ENCODE data around the gene TYMP.
"Not testable (repeated sequence)": the region's sequence is repeated elsewhere in the genome, so short reads cannot be mapped to it uniquely, and the experiment has no call there.

Gene TYMP

GRCh38 chr22:50524676-50525103 lies 5.1 kb downstream of the TYMP start:
- DNase-seq (ENCODE audit: low read depth) = no peak

- DNase-seq (ENCODE audit: low read depth) = no peak
These were observed 5.8 kb downstream of the TYMP start for GRCh38 chr22:50523806-50524675.

GRCh38 chr22:50523458-50523805 lies 6.4 kb downstream of the TYMP start:
- no peak for DNase-seq (ENCODE audit: low read depth)

- DNase-seq (ENCODE audit: low read depth) = no peak
These were observed 6.9 kb downstream of the TYMP start for GRCh38 chr22:50522806-50523438.

GRCh38 chr22:50522208-50522805 lies 7.5 kb downstream of the TYMP start:
- no peak for DNase-seq (ENCODE audit: low read depth)

GRCh38 chr22:50521710-50522109 lies 8.1 kb downstream of the TYMP start:
- no peak for DNase-seq (ENCODE audit: low read depth)

- DNase-seq (ENCODE audit: low read depth) = no peak
These were observed 8.9 kb downstream of the TYMP start for GRCh38 chr22:50520826-50521453.

- not testable (repeated sequence) for DNase-seq (ENCODE audit: low read depth)
These were observed 9.6 kb downstream of the TYMP start for GRCh38 chr22:50520184-50520583.

GRCh38 chr22:50519151-50519550 lies 10.7 kb downstream of the TYMP start:
- DNase-seq (ENCODE audit: low read depth) = no peak

- DNase-seq (ENCODE audit: low read depth) = no peak
These were observed 11.2 kb downstream of the TYMP start for GRCh38 chr22:50518606-50519005.

- no peak for DNase-seq (ENCODE audit: low read depth)
These were observed 12.1 kb downstream of the TYMP start for GRCh38 chr22:50517495-50518260.

GRCh38 chr22:50516891-50517290 lies 12.9 kb downstream of the TYMP start:
- DNase-seq (ENCODE audit: low read depth) = no peak

GRCh38 chr22:50516068-50516467 lies 13.7 kb downstream of the TYMP start:
- no peak for DNase-seq (ENCODE audit: low read depth)

GRCh38 chr22:50513175-50513574 lies 16.6 kb downstream of the TYMP start:
- no peak for DNase-seq (ENCODE audit: low read depth)

- DNase-seq (ENCODE audit: low read depth) = no peak
These were observed 20.9 kb downstream of the TYMP start for GRCh38 chr22:50508897-50509296.

- DNase-seq (ENCODE audit: low read depth) = peak; percentile 93
These were observed 21.6 kb downstream of the TYMP start, which contains the start of gene NCAPH2 for GRCh38 chr22:50507991-50508884. NCAPH2 (plus strand) TSS chr22:50508224; CDS start chr22:50508338, 114 bp downstream.

- DNase-seq (ENCODE audit: low read depth) = peak; percentile 85
These were observed 22.3 kb downstream of the TYMP start, which contains the start of gene LMF2 for GRCh38 chr22:50507421-50507990. LMF2 (minus strand) TSS chr22:50507702; CDS start chr22:50507675, 27 bp downstream.

- DNase-seq (ENCODE audit: low read depth) = no peak
These were observed 23.0 kb downstream of the TYMP start for GRCh38 chr22:50506611-50507420.
